ENCODE results near the gene PSENEN.

GRCh38 chr19:35760711-35761349 is 15.4 kb downstream of the PSENEN start:
- TF ChIP-seq CTCF (IDR thresholded peaks at IDR 0.05 in 4 of 5, conservative IDR thresholded peaks at IDR 0.05 in 1 of 5) (no peak), POLR2A (IDR thresholded peaks at IDR 0.05) (no peak)

All from gastrocnemius medialis (tissue), 4 donors.